SU-DHL-6 (cell line): ENCODE data around the gene GRHL3.

Experiments
- EZH2phosphoT487 ChIP-seq: fragments of 200-600 bp; sonication (generic), shearing (Covaris generic); conservative IDR thresholded peaks from 2 replicates; pipeline ENCODE4 v1.6.1; 2018; ENCODE audit warnings: mild to moderate bottlenecking, antibody characterized with exemption, low read length, moderate library complexity, mixed read lengths
- TF ChIP-seq, protein P1 (sequence below): fragments of 200-600 bp; sonication (generic); IDR thresholded peaks from one replicate; pipeline ENCODE4 v1.5.1; 2017; ENCODE audit warnings: antibody characterized with exemption, mild to moderate bottlenecking, low read length, moderate library complexity; ENCODE audit not compliant: insufficient read depth, poor library complexity, severe bottlenecking

DNA sequence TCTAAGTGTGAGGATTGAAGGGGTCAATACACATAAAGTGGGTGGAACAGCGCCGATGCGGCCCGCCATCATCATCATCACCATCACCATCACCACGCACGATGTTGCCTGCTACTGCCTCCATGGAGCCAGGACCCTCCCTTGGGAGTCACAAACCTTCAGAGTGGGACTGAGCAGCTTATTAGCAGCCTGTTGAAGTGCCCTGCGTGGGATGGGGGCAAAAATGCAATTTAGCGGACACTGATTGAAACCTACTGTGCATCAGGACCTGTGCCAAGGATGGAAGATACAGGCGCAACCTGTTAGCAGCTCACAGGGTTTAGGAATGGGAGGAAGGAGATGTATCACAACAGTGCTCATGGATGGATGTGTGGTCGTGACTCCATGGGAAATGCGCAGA is 67.8 kb downstream of the GRHL3 start:
- TF ChIP-seq, protein P1, sequence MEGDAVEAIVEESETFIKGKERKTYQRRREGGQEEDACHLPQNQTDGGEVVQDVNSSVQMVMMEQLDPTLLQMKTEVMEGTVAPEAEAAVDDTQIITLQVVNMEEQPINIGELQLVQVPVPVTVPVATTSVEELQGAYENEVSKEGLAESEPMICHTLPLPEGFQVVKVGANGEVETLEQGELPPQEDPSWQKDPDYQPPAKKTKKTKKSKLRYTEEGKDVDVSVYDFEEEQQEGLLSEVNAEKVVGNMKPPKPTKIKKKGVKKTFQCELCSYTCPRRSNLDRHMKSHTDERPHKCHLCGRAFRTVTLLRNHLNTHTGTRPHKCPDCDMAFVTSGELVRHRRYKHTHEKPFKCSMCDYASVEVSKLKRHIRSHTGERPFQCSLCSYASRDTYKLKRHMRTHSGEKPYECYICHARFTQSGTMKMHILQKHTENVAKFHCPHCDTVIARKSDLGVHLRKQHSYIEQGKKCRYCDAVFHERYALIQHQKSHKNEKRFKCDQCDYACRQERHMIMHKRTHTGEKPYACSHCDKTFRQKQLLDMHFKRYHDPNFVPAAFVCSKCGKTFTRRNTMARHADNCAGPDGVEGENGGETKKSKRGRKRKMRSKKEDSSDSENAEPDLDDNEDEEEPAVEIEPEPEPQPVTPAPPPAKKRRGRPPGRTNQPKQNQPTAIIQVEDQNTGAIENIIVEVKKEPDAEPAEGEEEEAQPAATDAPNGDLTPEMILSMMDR, result no peak
- TF ChIP-seq EZH2phosphoT487, result no peak
